Ecto neural progenitor cell (in vitro differentiated cells): ENCODE results near the gene BBS4.
"Not testable (repeated sequence)": the region's sequence is repeated elsewhere in the genome, so short reads cannot be mapped to it uniquely, and the experiment has no call there.

Experiments used
- DNase-seq: peaks from one replicate; pipeline ENCODE4 v3.0.0-alpha.2; 2018; ENCODE audit warnings: low spot score

The BBS4 gene

DNA sequence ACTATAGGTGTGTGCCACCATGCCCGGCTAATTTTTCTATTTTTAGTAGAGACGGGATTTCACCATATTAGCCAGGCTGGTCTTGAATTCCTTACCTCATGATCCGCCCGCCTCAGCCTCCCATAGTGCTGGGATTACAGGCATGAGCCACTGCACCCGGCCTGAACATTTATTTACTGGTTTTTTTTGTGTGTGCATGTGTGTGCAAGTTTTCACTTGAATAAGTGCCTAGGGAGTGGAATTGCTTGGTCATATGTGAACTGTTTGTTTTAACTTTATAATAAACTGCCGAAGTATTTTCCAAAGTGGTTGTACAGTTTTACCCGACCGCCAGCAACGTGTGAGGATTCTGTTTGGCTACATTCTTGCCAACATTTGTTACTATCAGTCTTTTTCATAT, 14.1 kb downstream of the BBS4 start:
- DNase-seq = no peak

DNA sequence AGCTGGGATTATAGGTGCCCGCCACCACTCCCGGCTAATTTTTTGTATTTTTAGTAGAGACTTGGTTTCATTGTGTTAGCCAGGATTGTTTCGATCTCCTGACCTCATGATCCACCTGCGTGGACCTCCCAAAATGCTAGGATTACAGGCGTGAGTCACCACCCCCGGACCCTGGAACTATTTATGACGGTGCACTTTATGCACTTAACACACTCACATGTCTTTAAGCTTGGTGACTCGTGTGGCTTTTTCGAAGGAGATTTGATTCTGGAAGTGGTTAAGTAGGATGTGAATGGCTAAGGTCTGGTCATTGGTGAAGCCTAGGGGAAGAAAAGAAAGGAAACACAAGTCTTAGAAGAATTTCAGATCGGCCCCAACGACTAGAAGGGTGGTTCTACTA, 20.3 kb downstream of the BBS4 start:
- no peak for DNase-seq

DNA sequence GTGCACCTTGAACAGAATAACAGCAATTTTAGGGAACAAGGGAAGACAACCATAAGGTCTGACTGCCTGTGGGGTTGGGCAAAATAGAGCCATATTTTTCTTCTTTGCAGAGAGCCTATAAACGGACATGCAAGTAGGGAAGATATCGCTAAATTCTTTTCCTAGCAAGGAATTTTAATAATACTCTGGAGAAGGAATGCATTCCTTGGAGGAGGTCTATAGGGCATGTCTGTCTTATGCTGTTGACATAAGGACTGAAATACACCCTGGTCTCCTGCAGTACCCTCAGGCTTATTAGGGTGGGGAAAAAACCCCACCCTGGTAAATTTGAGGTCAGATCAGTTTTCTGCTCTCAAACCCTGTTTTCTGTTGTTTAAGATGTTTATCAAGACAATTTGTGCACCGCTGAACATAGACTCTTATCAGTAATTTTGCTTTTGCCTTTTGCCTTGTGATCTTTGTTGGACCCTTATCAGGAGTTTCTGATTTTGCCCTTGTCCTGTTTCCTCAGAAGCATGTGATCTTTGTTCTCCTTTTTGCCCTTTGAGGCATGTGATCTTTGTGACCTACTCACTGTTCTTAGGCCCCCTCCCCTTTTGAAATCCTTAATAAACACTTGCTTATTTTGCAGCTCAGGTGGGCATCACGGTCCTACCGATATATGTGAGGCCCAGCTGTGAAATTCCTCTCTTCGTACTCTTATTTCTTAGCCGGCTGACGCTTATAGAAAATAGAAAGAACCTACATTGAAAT, 22.7 kb downstream of the BBS4 start:
- DNase-seq = not testable (repeated sequence)

DNA sequence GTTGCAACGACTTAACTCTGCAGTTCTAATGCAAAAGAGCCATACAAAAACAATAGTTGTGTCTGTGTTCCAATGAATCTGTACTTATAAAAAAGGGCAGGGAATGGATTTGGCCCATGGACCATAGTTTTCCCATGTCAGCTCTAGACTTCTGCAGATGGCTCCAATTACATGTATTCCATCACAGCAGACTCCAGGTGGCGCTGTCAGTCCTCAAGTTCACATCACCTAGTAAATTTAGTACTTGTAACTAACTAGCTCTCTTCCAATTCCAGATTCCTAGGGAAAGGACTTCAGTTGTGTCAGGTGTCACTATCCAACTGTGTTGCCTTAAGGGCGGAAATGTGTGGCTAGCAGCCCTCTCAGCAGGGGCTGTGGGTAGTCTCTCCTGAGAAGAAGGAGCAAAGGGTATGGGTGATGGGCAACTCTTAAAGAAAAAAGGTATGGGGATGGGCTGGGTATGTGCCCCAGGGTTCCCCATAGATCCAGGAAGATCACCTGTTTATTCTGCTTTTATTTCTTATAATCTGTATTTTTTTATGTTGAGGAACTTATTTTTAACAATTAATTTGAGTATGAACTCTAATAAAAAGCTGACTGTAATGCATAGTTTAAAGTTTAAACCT, 36.2 kb downstream of the BBS4 start:
- peak; percentile 63 for DNase-seq

DNA sequence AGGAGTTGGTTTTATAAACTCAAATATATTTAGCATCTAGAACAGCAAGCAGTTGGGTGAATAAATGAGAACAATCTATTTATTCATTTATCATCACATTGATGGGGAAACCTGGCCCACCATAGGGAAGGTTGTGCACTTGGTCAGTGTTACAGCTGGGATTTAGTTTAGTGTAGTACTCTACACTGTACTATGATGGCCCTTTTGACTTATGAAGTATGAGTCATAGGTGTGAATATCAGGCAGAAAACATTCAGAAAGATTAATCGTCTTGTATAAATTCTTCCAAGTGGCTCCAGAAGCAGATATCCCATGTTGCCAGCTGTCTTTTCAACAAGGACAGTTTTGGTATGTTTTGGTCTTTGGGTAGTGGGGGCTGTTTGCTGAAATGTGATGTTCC, 38.0 kb downstream of the BBS4 start:
- DNase-seq = no peak

DNA sequence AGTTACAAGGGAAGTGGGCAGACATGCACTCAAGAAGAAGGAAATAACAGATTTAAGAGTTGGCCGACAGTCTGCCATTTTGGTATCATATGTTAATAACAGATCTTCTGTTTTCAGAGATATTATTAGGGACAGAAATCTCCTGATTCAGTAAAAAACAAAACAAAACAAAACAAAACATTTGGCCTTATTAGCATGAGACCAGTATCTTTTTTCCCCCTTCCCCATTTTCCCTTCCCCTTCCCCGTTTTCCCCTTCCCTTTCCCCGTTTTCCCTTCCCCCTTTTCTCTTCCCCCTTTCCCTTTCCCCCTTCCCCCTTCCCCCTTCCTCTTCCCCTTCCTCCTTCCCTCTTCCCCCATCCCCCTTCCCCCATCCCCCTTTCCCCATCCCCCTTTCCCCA, 39.4 kb downstream of the BBS4 start:
- no peak for DNase-seq

DNA sequence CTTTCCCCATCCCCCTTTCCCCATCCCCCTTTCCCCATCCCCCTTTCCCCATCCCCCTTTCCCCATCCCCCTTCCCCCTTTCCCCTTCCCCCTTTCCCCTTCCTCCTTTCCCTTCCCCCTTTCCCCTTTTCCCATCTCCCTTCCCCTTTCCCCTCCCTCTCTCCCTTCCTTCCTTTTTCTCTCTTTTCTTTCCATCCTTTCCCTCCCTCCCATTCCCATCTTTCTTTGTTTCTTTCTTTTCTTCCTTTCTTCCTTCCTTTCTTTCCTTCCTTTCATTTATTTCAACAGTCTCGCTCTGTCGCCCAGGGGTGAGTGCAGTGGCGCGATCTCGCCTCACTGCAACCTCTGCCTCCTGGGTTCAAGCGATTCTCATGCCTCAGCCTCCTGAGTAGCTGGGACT, 39.8 kb downstream of the BBS4 start:
- DNase-seq = not testable (repeated sequence)

DNA sequence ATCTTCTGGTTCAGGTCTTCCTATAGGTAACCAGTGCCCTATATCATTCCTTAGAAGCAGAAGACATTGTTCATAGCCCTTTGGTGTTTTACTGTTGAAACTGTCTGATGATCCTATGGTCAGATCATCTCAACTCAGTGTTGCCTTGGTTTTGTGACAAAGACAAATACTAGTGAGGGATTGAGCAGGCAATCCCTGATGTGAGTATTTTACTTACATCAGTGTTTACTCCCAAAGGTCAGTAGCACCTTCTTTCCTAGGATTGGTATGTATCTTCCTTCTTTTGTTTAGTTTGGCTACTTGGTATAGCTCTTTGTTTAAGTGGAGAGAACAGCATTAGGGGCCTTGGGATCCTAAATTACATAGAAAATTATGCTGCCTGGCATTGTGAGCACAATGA, 41.1 kb downstream of the BBS4 start:
- DNase-seq = no peak

DNA sequence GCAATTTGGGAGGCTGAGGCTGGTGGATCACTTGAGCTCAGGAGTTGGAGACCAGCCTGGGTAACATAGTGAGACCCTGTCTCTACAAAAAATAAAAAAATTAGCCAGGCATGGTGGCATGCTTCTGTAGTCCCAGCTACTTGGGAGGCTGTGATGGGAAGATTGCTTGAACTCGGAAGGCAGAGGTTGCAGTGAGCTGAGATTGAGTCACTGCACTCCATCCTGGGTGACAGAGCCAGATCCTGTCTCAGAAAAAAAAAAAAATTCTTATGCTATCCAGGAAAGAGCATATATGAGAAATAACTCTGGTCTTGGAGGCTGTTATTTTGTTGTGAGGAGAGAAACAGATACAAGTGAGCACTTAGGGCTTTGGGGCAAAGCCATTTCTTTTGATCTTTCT, 42.2 kb downstream of the BBS4 start:
- DNase-seq = not testable (repeated sequence)

DNA sequence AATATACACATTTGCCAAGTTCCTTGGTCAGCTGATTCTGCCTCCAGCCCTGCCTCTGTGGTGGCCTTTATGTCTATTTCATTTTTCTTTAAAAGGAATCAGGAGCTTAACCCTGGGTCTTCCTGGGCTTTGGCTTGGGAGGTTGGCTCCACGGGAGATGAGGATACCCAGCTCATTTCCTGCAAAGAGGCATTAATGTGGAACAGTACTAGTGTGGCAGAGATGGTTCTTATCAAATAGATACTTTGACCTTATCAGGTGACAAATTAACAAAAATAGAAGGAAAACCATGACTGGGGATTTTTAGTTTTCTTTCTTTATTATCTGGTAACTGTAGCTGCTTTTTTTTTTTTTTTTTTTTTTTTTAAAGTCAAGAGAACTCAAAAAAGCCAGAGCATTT, 42.8 kb downstream of the BBS4 start:
- no peak for DNase-seq

DNA sequence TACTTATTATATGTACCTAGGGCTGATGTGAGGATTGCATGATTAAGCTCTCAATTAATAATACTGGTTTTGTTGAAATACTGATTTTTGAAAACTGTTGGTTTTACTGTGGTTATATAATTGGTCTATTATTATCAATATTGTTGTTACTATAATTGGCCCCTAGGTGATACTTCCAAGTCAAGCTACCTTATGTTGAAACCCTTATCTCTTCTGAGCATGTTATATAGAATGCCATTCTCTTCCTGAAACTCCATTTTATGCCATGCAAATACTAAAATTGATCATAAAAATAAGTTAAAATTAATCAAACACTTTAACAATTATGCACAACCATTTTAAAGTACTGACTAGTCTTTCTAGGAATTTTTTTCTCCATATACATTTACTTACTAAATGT, 46.1 kb downstream of the BBS4 start:
- no peak for DNase-seq

DNA sequence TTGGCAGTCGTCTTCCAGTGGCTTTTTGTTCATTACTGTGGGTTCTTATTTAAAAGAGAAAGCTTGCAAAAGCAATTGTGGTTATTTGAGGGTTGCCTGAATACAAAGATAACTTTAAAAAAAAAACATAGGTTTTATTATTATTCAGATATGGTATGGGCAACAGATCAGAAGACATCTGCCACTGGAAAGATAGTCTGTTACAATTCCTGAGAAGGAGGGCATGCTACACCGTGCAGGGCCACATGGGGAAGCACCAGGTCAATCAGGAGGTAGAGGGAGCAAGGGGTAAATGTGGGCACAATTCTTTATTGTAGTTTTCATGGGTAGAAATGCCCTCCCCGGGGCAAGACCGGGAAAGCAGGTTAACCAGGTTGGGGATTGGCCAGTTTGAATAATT, 46.5 kb downstream of the BBS4 start:
- no peak for DNase-seq

DNA sequence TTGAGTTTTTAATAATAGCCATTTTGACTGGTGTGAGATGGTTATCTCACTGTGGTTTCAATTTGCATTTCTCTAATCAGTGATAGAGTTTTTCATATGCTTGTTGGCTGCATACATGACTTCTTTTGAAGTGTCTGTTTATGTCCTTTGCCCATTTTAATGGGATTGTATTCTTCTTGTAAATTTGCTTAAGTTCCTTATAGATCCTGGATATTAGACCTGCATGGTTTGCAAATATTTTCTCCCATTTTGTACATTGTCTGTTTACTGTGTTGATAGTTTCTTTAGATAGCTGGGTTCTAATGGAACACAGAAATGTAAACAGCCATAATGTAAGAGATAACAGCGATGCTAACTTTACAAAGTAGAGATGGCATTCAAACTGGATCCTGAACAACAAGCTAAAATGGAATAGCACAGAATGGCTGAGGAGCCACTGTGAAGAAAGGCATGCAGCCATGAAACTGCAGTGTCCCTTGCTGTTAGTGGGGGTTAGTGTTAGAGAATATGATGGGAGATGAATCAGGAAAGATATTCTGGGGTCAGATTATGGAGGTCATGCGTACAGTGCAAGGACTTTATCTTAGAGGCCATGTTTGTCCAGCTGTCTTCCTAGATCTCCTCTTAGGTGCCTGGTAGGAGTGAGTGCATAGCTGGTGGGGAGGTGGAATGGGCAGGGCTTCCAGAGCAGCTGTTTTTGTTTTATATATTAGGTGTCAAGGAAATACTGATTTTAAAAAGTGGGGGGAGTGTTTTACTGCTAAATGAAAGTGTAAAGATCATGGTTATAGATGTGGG, 48.1 kb downstream of the BBS4 start:
- DNase-seq = no peak

DNA sequence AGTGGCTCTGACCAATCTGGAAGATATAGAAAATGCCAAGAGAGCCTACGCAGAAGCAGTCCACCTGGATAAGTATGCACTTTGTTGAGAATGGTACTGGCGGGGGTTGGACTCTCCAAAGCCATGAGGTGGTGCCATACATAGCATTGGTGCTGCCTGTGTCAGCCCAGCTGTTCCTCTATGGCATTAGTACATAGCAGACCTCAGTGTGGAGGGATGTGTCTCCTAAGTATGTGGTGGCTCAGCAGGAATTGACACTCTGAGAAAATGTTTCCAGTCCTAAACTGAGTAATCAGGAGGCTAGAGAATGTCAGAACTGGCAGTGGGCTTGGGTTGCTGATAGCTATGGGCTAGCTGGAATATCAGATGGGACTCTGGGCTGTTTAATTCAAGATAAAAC, 49.1 kb downstream of the BBS4 start:
- DNase-seq = no peak

DNA sequence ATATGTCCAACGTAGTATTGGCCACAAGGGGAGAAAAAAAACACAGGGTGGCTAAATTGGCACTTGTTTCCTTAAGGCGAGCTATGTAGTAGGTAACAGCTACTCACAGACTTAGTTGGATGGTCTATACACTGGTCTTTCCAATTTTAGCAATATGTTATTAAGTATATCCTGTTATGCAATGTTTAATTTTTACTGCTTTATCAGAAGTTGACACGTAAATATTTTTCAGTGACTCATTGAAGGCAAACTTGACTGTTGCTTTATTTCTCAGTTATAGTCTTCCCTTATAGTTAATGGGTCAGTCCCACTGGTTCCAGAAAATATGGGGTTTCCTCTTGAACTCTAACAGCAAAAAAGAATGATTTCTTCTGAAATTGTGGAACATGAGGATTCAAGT, 51.1 kb downstream of the BBS4 start:
- no peak for DNase-seq

DNA sequence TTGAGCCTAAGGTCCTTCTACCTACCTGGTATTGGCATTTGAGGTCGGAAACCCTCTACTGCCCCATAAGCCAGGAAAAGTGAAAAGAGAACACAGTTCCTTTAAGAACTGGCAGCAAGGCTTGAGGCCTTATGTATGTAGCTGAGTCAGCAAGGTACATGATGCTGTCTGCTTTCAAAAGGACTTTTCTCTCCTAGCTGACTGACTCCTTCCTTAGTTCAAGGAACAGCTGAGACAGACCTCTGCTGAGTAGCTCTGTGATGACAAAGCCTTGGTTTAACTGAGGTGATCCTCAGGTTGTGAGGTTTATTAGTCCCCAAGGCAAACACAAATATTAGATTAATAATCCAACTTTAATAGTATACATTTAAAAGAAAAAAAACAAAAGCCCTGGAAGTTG, 51.7 kb downstream of the BBS4 start:
- no peak for DNase-seq

DNA sequence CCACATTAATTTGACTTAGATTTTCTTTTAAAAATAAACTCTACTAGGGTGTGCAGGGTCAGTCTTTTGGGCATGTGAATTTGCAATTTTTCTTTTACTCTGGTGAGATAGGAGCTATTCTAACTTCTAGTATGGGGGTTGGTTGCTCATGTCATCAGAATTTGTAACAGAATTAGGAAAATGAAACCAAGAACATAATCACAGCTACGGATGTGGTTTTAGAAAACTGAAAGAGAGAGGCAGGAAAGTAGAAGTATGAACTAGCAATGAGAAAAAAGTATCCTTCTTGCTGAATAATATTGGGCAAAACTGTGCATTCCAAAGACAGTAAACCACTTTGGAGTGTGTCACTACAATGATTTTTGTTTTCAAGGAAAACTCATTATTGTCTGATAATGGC, 54.2 kb downstream of the BBS4 start:
- no peak for DNase-seq

DNA sequence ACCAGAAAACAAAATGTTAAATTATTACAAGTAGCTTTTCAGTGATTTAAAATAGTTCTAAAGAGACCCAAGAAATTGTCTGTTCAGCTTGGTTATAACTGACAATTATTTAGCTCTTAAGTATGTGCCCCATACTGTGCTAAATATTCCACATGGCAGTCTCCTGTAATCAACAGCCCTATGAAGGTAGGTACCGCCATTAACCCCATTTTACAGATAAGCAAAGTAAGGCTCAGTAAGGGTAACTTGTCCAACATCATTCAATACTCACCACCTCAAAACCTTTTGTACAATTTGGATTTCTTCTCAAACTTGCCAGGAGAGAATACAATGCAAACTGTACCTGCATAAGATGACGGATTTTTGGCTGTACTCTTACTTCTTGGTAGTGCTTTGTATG, 63.7 kb downstream of the BBS4 start:
- DNase-seq = no peak

DNA sequence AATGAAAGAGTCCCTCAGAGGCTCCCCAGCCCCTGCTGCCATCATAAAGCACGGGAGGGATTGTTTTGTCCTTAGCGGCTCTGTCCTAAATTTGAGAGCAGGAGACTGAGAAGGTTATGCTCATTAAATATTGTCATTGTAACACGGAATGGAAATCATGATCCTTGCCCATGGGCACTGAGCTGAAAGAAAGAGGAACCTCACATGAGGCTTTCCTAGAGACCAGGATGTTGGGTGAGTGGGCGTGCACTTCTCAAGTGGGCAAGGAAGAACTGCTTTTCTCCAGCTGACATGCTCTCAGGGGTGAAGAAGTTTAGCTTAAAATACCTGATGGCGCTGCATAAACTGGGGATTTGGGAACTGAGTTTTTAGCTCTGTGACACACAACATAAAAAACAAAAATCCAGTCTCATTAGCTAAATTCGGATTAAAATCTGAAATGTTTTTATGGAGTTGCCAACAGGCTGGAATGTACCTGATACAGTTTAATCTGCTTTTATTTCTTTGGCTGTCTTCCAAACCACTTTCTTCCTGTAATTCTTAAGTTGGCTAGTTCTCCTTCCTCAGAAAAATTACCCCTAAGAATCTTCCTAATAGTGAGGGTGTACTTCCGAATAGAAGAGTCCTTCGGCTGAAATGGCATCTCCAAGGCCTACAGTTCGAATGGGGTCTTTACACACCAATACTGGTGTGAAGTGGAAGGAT, 65.9 kb downstream of the BBS4 start:
- DNase-seq = no peak

DNA sequence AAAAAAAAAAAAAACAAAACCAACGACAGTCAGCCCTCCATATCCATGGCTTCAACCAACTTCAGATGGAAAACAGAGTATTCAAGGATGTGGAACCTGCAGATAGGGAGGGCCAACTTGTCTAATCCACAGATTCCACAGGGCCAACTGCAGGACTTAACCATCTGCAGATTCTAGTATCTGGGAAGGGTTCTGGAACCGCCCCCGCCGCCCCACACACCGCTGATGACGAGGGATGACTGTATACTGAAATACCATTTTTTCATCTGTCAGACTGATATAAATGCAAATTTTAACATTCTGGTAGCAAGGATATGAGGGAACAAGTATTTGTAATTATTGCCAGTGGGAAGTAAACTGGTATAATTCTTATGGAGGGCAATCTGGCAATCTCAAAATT, 68.1 kb downstream of the BBS4 start:
- no peak for DNase-seq

DNA sequence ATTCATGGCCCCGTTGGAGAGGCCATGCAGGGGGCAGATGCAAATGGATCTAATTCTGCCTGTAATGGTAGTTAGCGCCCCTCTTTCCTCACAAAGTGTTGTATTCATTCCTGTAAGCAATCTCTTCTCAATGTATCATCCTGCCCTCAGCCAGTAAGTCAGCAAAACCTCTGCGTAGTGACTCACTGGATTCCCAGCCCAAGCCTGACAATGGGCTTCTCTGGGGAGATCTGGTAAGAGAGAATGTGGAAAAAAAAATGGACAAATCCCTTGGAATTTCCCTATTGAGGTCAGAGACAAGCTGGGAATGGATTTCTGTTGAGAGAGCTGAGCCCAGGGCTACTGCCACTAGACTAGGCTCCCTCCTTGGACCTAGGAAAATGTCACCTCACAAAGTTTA, 72.2 kb downstream of the BBS4 start:
- DNase-seq = no peak

DNA sequence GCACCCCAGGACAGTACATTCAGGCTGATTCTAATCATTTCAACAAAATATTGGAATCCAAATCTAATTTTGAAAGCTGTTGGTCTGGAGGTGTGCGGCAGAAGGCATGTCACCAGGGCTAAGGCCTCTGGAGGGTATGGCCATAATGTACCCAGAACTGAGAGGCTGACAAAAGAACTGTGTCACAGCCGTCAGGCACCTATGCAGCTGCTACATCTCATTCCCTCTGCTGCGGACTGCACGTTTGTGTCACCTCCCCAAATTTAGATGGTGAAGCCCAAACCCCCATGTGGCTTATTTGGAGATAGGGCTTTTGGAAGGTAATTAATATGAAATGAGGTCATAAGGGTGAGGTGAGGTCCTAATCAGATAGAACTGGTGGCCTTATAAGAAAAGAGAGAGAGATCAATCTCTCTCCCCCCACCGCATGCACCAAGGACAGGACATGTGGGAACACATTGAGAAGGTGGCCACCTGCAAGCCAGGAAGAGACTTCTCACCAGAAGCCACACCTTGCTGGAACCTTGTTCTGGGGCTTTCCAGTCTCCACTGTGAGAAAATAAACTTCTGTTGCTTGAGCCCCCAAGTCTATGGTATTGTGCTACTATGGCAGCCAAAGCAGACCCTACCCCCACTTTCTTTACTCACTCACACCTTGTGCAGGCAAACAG, 74.7 kb downstream of the BBS4 start:
- DNase-seq = no peak
